PFSK-1 (cell line): ENCODE data around the gene RASIP1.

Source experiments
- FOXP2 ChIP-seq: optimal IDR thresholded peaks from 2 replicates; pipeline ENCODE3; 2011; ENCODE audit warnings: borderline replicate concordance, control low read depth, inconsistent platforms; ENCODE audit not compliant: insufficient read depth; ENCODE audit errors: extremely low read length, extremely low read depth
- POLR2AphosphoS5 ChIP-seq: IDR thresholded peaks from 2 replicates; pipeline ENCODE4 v1.6.1; 2012; ENCODE audit warnings: low read depth, mild to moderate bottlenecking, control low read depth, low read length, moderate library complexity
- SIN3A ChIP-seq: IDR thresholded peaks from 2 replicates; pipeline ENCODE4 v1.6.1; 2012; ENCODE audit warnings: mild to moderate bottlenecking, low read length, moderate library complexity, borderline replicate concordance; ENCODE audit not compliant: insufficient read depth
- TAF1 ChIP-seq: IDR thresholded peaks from 2 replicates; pipeline ENCODE4 v1.6.1; 2012; ENCODE audit warnings: low read length, control low read depth, borderline replicate concordance; ENCODE audit not compliant: insufficient read depth
- TF ChIP-seq, protein P1 (sequence below), 2 experiments: IDR thresholded peaks; 2 replicates each; pipeline versions ENCODE4 v1.6.1 to v1.8.0; 2011 to 2012; ENCODE audit warnings: low read depth in 2 of 2, low read length in 2 of 2, control low read depth in 1 of 2, inconsistent platforms in 1 of 2, mild to moderate bottlenecking in 1 of 2, moderate library complexity in 1 of 2; ENCODE audit not compliant: insufficient read depth in 1 of 2

Gene RASIP1

DNA sequence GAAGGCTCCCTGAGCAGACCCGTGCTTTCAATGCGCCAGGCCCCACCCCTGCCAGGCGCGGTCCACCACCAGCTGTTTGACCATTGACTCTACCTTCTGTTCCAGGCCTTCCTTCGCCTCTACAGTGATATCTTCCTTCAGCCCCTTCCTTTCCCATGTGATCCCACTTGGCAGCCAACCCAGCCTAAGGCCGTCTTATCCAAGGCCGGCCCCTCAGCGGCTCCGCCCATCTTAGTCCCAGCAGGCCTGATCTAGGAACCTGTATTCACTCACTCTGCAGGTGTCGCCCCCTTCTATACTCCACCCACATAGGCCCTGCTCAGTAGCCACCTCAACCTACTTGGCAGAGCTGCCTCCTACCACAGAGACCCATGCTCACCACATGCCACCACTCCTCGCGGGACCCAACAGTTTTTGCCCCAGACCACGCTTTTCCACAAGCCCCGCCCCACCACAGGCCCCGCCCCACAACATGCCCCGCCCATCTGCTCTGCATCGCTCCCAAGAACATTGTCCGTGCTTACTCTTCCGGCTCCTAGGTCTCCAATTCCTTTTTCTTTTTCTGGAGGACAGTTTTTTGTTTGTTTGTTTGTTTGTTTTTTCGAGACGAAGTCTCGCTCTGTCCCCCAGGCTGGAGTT is 2.9 kb downstream of the RASIP1 start:
- no peak for TF ChIP-seq TAF1
- TF ChIP-seq, protein P1, sequence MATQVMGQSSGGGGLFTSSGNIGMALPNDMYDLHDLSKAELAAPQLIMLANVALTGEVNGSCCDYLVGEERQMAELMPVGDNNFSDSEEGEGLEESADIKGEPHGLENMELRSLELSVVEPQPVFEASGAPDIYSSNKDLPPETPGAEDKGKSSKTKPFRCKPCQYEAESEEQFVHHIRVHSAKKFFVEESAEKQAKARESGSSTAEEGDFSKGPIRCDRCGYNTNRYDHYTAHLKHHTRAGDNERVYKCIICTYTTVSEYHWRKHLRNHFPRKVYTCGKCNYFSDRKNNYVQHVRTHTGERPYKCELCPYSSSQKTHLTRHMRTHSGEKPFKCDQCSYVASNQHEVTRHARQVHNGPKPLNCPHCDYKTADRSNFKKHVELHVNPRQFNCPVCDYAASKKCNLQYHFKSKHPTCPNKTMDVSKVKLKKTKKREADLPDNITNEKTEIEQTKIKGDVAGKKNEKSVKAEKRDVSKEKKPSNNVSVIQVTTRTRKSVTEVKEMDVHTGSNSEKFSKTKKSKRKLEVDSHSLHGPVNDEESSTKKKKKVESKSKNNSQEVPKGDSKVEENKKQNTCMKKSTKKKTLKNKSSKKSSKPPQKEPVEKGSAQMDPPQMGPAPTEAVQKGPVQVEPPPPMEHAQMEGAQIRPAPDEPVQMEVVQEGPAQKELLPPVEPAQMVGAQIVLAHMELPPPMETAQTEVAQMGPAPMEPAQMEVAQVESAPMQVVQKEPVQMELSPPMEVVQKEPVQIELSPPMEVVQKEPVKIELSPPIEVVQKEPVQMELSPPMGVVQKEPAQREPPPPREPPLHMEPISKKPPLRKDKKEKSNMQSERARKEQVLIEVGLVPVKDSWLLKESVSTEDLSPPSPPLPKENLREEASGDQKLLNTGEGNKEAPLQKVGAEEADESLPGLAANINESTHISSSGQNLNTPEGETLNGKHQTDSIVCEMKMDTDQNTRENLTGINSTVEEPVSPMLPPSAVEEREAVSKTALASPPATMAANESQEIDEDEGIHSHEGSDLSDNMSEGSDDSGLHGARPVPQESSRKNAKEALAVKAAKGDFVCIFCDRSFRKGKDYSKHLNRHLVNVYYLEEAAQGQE (IDR thresholded peaks at IDR 0.05; ENCODE audit: insufficient read depth in 1 of 2, low read depth in 2 of 2, low read length in 2 of 2): no peak

DNA sequence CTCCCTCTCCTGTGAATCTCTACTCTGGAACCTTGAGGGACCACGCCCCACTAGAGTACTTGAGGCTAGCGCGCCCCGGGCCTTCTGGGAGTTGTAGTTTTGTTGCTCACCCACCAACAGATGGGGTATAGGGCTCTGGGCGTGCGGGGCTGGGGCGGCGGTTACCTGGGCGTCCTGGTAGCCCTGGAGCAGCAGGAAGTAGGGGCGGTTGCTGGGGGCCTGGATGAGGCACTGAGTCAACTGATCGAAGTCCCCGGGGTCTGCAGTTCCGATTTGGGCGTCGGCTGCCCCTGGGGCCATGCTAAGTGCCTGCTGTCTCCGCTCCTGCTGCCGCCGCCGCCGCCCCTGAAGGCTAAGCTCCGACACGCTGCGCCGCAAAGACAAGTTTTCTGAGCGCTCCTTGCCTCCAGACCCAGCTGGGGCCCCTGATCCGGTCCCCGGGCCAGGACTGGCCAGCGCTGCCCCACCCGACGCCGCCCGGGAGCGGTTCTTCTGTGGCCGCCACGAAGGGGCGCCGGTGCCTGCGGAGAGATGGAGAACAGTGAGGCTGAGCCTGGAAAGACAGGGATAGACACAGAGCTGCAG is 5.3 kb downstream of the RASIP1 start:
- TF ChIP-seq FOXP2 (no peak), SIN3A (no peak), POLR2AphosphoS5 (no peak), TAF1 (no peak)
- TF ChIP-seq, protein P1 (IDR thresholded peaks at IDR 0.05; ENCODE audit: insufficient read depth in 1 of 2, low read depth in 2 of 2, low read length in 2 of 2): no peak

DNA sequence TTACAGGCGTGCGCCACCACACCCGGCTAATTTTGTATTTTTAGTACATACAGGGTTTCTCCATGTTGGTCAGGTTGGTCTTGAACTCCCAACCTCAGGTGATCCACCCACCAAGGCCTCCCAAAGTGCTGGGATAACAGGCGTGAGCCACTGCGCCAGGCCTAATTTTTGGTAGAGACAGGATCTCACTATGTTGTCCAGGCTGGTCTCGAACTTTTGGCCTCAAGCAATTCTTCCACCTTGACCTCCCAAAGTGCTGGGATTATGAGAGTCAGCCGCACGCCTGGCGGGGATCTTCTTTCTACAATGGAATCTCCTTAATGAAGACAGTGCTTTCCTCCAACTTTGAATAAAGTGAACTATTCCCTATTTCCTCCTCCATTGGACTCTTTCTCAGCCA is 5.8 kb downstream of the RASIP1 start:
- TF ChIP-seq, protein P1 (IDR thresholded peaks at IDR 0.05; ENCODE audit: insufficient read depth in 1 of 2, low read depth in 2 of 2, low read length in 2 of 2): no peak
- TF ChIP-seq POLR2AphosphoS5 (no peak), FOXP2 (no peak), SIN3A (no peak), TAF1 (no peak)

DNA sequence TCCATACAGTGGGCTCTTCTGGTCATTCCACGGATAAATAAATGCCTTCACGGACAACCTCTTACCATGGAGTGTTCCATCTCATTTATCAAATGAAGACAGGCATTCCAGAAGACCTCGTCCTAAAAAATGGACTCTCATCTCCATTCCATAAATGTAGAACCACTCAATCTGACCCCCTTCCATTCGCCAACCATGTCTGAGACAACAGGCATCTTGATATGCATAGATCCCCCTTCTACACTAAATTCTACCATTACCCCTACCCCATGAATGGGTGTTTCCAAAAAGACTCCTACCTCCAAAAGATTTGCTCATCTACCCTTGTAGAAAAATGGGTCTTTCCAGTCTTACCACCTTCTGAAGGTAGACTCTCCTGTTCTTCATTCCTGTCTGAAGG is 9.0 kb downstream of the RASIP1 start:
- no peak for TF ChIP-seq SIN3A
- TF ChIP-seq TAF1: no peak
- TF ChIP-seq, protein P1 (IDR thresholded peaks at IDR 0.05; ENCODE audit: insufficient read depth in 1 of 2, low read depth in 2 of 2, low read length in 2 of 2): no peak
- no peak for TF ChIP-seq FOXP2
- no peak for TF ChIP-seq POLR2AphosphoS5
